ENCODE data around the gene ISL1. TPM values are rescaled to one million over a fixed set of nuclear protein-coding genes. Genes with fewer than 3 reads are reported as not detected.
A peak's percentile ranks its signal among the peaks of the same experiment; 100 is the strongest.

ISL1 gene
- not detected for polyA plus RNA-seq (2013, experiment 1 of 2; ENCODE audit: insufficient read length)
- polyA plus RNA-seq (2013, experiment 2 of 2; ENCODE audit: insufficient read length) = not detected

- peak; percentile 33 for DNase-seq
Measured at GRCh38 chr5:51383131-51384121, at the start of gene ISL1. ISL1 (plus strand) TSS chr5:51383448; CDS start chr5:51383672, 224 bp downstream.

GRCh38 chr5:51336878-51337277, 46.4 kb upstream of the ISL1 start:
- DNase-seq = no peak

- no peak for DNase-seq
Measured at GRCh38 chr5:51345106-51345505, 38.1 kb upstream of the ISL1 start.

- DNase-seq = no peak
Measured at GRCh38 chr5:51347157-51347556, 36.1 kb upstream of the ISL1 start.

GRCh38 chr5:51347704-51348103, 35.5 kb upstream of the ISL1 start:
- no peak for DNase-seq

- no peak for DNase-seq
Measured at GRCh38 chr5:51371052-51371451, 12.2 kb upstream of the ISL1 start.

GRCh38 chr5:51373880-51374523, 9.2 kb upstream of the ISL1 start:
- no peak for DNase-seq

GRCh38 chr5:51375084-51375483, 8.2 kb upstream of the ISL1 start:
- no peak for DNase-seq

- DNase-seq = no peak
Measured at GRCh38 chr5:51376509-51376908, 6.7 kb upstream of the ISL1 start.

GRCh38 chr5:51377151-51378060, 5.8 kb upstream of the ISL1 start:
- no peak for DNase-seq

GRCh38 chr5:51378061-51378409, 5.2 kb upstream of the ISL1 start:
- DNase-seq = no peak

GRCh38 chr5:51378448-51379330, 4.6 kb upstream of the ISL1 start:
- DNase-seq = no peak

GRCh38 chr5:51379331-51379700, 3.9 kb upstream of the ISL1 start:
- DNase-seq = no peak

- DNase-seq = peak; percentile 5
Measured at GRCh38 chr5:51380603-51381207, 2.5 kb upstream of the ISL1 start.

GRCh38 chr5:51381761-51382474, 1.3 kb upstream of the ISL1 start:
- DNase-seq = no peak

- DNase-seq = no peak
Measured at GRCh38 chr5:51382521-51383130, 622 bp upstream of the ISL1 start.

- no peak for DNase-seq
Measured at GRCh38 chr5:51384281-51384840, 1.1 kb downstream of the ISL1 start.

GRCh38 chr5:51385216-51385615, 2.0 kb downstream of the ISL1 start:
- no peak for DNase-seq

All from fibroblast of skin of scalp (primary cell).